ENCODE data around the gene TTC16.

TTC16 gene

DNA sequence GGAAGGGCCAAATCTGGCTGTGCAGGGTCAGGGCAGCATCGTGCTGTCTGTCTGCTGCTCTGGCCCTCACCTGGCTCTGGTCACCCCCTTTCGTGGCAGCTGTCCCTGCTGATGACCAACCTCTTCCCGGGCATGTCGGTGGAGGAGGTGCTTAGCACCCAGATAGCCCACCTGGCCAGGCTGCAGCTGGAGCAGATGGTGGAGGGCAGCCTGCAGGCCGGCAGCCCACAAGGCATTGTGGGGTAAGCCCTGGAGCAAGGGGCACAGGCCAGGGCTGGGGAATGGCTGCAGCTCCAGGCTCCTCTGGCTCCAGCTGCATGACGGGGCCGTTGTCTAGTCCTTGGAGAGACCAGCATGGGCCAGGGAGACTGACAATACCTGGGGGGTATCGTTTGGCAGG, 11.0 kb downstream of the TTC16 start:
- H3K36me3 ChIP-seq (ENCODE audit: control insufficient read depth, low read depth, low read length): no peaks in the 10 kb centered on the region
- no peak overlapping the region for H3K4me3 ChIP-seq (ENCODE audit: low read length)
- no peak overlapping the region for H3K9ac ChIP-seq (ENCODE audit: low read length)
- H3K4me1 ChIP-seq (ENCODE audit: control insufficient read depth, low read depth, low read length): no peaks in the 10 kb centered on the region
- no peaks in the 10 kb centered on the region for H3K27me3 ChIP-seq (ENCODE audit: control insufficient read depth, insufficient read depth, low read length)
- H3K27ac ChIP-seq (ENCODE audit: low read length): no peak overlapping the region
- no peaks in the 10 kb centered on the region for H3K9me3 ChIP-seq (ENCODE audit: control insufficient read depth, low read depth, low read length)

DNA sequence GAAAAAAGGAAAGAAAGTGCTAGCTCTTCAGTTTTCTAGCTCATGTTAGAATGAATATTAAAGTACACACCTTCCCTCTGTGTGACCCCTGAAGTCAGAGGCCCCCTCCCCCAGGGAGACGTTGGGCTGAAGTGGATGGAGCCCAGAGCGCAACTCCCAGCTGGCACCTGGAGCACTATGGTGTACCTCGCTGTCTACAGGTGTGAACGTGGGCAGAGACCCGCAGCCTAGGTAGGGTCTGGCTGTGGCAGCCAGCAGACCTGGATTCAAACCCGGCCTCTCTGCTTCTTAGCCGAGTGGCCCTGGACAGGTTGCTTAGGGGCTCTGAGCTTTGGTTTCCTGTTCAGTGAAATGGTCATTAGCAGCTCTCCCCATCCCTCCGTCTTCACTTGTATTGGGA, 12.9 kb downstream of the TTC16 start:
- Histone ChIP-seq H3K9me3 (ENCODE audit: control insufficient read depth, low read depth, low read length) (no peaks in the 10 kb centered on the region), H3K27me3 (ENCODE audit: control insufficient read depth, insufficient read depth, low read length) (no peaks in the 10 kb centered on the region), H3K4me3 (ENCODE audit: low read length) (no peak overlapping the region), H3K9ac (ENCODE audit: low read length) (no peak overlapping the region), H3K27ac (ENCODE audit: low read length) (no peak overlapping the region), H3K36me3 (ENCODE audit: control insufficient read depth, low read depth, low read length) (no peaks in the 10 kb centered on the region), H3K4me1 (ENCODE audit: control insufficient read depth, low read depth, low read length) (no peaks in the 10 kb centered on the region)

DNA sequence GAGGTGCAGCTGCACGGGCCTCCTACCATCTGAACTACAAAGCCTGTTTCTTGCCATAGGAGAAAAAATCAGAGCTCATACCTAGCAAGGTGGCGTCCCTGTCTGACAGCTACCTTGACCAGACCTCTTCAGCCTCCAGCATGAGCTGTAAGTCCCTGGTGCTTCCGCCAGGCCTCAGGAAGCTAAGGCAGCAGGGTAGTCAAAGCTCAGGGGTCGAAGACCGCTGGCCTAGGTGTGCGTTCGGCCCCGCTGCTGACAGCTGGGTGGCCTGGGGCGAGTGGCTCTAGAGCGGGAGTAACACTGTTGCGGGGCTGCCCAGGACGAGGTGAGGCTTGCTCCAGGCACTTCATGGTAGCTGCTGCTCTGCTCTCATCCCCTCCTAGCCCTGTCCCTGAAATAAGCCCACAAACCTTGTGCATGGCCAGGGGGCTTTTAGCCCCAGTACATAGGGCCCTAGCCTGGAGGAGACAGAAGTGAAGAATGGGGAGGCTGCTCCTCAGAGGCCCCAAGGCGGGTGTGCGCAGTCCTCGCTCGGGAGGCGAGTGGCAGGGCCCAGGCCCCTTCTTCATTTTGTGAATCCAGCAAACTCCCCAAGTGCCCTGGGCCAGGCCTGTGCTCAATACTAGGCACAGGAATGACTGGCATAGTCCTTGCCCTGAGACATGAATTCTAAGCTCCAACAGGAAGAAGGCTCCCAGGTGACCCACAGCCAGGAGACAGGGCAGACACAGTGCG, 13.8 kb downstream of the TTC16 start:
- Histone ChIP-seq H3K27ac (ENCODE audit: low read length) (no peak overlapping the region), H3K27me3 (ENCODE audit: control insufficient read depth, insufficient read depth, low read length) (no peaks in the 10 kb centered on the region), H3K4me1 (ENCODE audit: control insufficient read depth, low read depth, low read length) (peaks cover 3% of the 10 kb centered on the region), H3K9ac (ENCODE audit: low read length) (no peak overlapping the region), H3K36me3 (ENCODE audit: control insufficient read depth, low read depth, low read length) (no peaks in the 10 kb centered on the region), H3K9me3 (ENCODE audit: control insufficient read depth, low read depth, low read length) (no peaks in the 10 kb centered on the region), H3K4me3 (ENCODE audit: low read length) (no peak overlapping the region)

DNA sequence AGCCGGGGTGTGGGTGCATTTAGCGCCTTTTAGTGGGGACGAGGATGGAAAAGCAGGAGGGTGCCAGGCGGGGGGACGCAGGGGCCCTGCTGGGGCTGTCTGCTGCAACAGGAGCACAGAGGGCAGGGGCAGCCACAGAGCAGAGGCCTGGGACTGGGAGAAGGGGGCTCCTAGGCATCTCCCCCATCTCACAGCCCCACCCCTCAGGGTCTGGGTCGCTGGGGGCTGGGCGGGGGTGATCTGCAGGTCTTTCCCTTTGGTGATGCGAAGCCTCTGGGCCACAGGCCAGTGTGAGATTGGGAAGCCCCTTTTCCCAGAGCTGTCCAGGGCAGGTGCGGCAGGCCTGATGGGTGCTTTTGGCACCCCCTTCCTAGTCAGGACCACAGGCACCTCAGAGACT, 14.4 kb downstream of the TTC16 start:
- Histone ChIP-seq H3K36me3 (ENCODE audit: control insufficient read depth, low read depth, low read length) (no peaks in the 10 kb centered on the region), H3K27ac (ENCODE audit: low read length) (no peak overlapping the region), H3K4me3 (ENCODE audit: low read length) (no peak overlapping the region), H3K27me3 (ENCODE audit: control insufficient read depth, insufficient read depth, low read length) (no peaks in the 10 kb centered on the region), H3K9me3 (ENCODE audit: control insufficient read depth, low read depth, low read length) (no peaks in the 10 kb centered on the region), H3K4me1 (ENCODE audit: control insufficient read depth, low read depth, low read length) (peaks cover 3% of the 10 kb centered on the region), H3K9ac (ENCODE audit: low read length) (no peak overlapping the region)

DNA sequence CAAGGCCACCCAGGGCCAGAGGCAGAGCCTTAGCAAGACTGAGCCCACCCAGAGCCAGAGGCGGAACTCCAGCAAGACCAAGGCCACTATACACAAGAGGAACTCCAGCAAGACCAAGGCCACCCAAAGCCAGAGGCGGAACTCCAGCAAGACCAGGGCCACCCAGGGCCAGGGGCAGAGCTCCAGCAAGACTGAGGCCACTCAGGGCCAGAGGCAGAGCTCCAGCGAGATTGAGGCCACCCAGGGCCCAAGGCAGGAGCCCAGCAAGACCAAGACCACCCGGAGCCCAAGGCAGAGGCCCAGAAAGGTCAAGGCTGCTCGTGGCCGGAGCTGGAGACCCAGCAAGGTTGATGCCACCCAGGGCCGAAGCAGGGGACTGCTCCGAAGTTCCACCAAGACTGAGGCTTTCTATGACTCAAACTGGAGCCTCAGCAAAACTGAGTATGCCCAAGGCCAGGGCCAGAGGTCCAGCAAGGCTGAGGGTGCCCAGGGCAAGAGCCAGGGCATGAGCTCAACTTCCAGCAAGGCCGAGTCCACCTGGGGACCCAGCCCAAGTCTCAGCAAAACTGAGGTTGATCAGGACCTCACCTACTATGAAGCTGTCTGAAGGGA, 15.0 kb downstream of the TTC16 start:
- Histone ChIP-seq H3K9ac (ENCODE audit: low read length) (no peak overlapping the region), H3K27ac (ENCODE audit: low read length) (no peak overlapping the region), H3K4me3 (ENCODE audit: low read length) (no peak overlapping the region), H3K9me3 (ENCODE audit: control insufficient read depth, low read depth, low read length) (no peaks in the 10 kb centered on the region), H3K36me3 (ENCODE audit: control insufficient read depth, low read depth, low read length) (no peaks in the 10 kb centered on the region), H3K27me3 (ENCODE audit: control insufficient read depth, insufficient read depth, low read length) (no peaks in the 10 kb centered on the region), H3K4me1 (ENCODE audit: control insufficient read depth, low read depth, low read length) (peaks cover 6% of the 10 kb centered on the region)

DNA sequence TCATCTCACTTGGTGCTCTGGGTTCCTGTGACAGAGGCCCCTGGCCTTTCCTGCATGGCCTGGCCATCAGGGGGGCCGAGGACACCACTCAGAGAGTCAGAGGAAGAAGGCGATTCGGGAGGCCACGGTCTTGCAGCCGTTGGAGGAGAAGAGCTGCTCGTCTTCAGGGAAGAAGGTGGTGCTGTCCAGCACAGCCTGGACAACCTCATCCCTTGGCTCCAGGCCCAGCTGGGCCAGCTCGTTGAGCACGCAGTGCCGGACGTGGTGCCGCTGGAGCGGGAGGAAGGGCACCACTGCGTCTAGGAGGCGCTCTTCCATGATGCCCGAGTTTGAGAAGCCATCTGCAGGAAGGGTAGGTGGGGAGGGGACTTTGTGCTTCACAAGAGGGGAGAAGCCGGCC, 16.1 kb downstream of the TTC16 start:
- Histone ChIP-seq H3K27me3 (ENCODE audit: control insufficient read depth, insufficient read depth, low read length) (no peaks in the 10 kb centered on the region), H3K36me3 (ENCODE audit: control insufficient read depth, low read depth, low read length) (no peaks in the 10 kb centered on the region), H3K9me3 (ENCODE audit: control insufficient read depth, low read depth, low read length) (no peaks in the 10 kb centered on the region), H3K27ac (ENCODE audit: low read length) (no peak overlapping the region), H3K9ac (ENCODE audit: low read length) (no peak overlapping the region), H3K4me1 (ENCODE audit: control insufficient read depth, low read depth, low read length) (peaks cover 6% of the 10 kb centered on the region), H3K4me3 (ENCODE audit: low read length) (no peak overlapping the region)

DNA sequence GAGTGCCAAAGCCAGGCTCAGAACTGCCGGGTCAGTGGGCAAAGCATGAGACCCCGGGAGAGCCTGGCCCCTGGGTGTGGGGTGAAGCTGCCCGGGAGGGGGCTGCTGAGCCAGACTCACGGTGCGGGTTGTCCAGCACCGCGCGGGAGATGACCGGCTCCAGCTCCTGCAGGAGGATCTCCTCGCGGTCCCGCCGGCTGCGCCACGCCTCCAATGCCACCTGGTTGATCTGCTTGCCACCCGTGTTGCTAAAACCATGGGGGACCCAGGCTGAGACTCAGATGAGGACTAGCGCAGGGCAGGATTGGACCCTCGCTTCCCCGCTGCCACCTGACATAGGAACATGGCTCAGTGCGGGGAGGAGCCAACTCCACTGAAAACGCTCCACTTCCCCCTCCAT, 16.6 kb downstream of the TTC16 start:
- Histone ChIP-seq H3K4me1 (ENCODE audit: control insufficient read depth, low read depth, low read length) (peaks cover 6% of the 10 kb centered on the region), H3K27me3 (ENCODE audit: control insufficient read depth, insufficient read depth, low read length) (no peaks in the 10 kb centered on the region), H3K27ac (ENCODE audit: low read length) (no peak overlapping the region)

DNA sequence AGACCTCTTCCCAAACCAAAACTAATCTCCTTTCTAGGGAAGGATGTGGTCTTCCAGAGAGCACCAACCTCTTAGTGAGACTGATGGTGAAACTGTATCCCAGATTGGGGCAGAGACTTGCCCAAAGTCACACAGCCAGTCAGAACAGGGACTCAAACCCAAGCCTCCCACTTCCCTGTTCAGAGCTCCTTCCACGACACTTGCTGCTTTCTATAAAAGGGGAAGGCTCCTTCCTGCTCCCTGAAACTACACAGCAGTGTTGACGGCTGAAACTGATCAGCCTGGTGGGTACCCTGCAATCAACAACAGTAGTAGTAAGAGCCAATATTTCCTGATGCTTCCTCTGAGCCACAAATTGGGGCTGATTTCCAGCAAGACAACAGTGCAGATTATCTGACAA, 17.7 kb downstream of the TTC16 start:
- H3K9me3 ChIP-seq (ENCODE audit: control insufficient read depth, low read depth, low read length): no peaks in the 10 kb centered on the region
- no peaks in the 10 kb centered on the region for H3K27me3 ChIP-seq (ENCODE audit: control insufficient read depth, insufficient read depth, low read length)
- no peak overlapping the region for H3K4me3 ChIP-seq (ENCODE audit: low read length)
- H3K9ac ChIP-seq (ENCODE audit: low read length): no peak overlapping the region
- no peak overlapping the region for H3K27ac ChIP-seq (ENCODE audit: low read length)
- H3K36me3 ChIP-seq (ENCODE audit: control insufficient read depth, low read depth, low read length): no peaks in the 10 kb centered on the region
- H3K4me1 ChIP-seq (ENCODE audit: control insufficient read depth, low read depth, low read length): peaks cover 6% of the 10 kb centered on the region

More for the DNA sequence above, 16.6 kb downstream of the TTC16 start:
- Histone ChIP-seq H3K4me3 (ENCODE audit: low read length) (no peak overlapping the region), H3K9me3 (ENCODE audit: control insufficient read depth, low read depth, low read length) (no peaks in the 10 kb centered on the region), H3K36me3 (ENCODE audit: control insufficient read depth, low read depth, low read length) (no peaks in the 10 kb centered on the region), H3K9ac (ENCODE audit: low read length) (no peak overlapping the region)

DNA sequence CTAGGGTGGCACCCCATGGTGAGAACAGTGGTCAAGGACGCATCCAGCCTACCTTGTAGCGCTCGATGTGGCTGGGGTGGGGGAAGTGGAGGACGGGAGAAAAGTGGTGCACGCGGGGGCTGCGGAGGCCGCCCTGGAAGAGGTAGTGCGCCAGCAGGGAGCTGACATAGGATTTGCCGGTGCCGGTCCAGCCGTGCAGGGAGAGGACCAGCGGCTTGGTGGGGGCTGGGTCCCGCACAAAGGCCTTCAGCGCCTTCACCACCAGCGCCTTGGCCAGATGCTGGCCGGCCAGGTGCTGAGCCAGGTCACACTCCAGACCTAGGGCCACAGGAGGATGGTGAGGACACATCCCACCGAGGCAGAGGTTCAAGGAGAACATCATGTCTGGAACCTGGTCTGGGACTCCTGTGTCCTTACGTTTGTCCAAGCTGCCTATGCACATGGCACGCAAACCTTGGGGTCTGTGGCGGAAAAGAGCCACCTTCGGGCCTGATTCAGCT, 18.4 kb downstream of the TTC16 start:
- Histone ChIP-seq H3K27ac (ENCODE audit: low read length) (no peak overlapping the region), H3K9ac (ENCODE audit: low read length) (peak overlapping the region; percentile 30), H3K27me3 (ENCODE audit: control insufficient read depth, insufficient read depth, low read length) (no peaks in the 10 kb centered on the region), H3K9me3 (ENCODE audit: control insufficient read depth, low read depth, low read length) (no peaks in the 10 kb centered on the region), H3K4me3 (ENCODE audit: low read length) (peak overlapping the region; percentile 74), H3K4me1 (ENCODE audit: control insufficient read depth, low read depth, low read length) (peaks cover 6% of the 10 kb centered on the region), H3K36me3 (ENCODE audit: control insufficient read depth, low read depth, low read length) (no peaks in the 10 kb centered on the region)

DNA sequence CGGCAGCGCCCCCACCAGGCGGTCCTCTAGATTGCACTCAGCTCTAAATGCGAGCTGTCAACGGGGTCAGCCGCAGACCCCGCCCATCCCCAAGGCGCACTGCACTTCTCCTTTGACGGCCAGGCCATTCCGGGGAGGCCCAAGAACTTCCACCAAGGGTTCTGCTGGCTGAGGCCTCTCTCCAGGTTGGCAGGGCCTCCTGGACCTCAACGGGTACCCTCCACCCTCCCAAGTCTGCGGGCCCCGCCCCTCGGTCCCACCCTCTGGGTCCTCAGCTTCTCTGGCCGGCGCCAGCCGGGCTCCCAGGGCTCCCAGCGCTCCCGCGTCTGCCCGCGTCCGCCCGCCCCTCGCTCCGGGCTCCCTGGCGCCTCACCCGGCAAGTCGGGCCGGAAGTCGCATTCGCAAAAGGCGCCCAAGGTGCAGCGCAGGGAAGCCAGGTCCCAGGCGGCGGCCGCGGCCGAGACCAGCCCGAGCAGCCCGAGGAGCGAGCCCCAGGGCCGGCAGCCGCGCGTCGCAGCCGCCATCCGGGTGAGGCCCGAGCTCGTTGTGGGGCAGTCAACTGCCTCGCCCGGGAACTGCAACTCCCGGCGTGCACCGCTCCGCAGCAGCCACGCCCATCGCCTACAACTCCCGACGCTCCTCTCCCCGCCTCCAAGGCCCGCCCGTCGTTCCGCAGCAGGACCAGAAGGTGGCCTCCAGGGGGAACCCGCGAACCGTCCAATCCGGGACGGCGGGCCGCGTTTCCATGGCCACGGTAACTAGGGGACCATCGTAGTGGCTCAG, 19.1 kb downstream of the TTC16 start, which contains the start of gene TOR2A:
Gene TOR2A, minus strand, starts transcription at position 548 of the 783 bp plus-strand sequence. Its CDS starts 24 bp downstream, at position 524.
- Histone ChIP-seq H3K4me1 (ENCODE audit: control insufficient read depth, low read depth, low read length) (peaks cover 6% of the 10 kb centered on the region), H3K9ac (ENCODE audit: low read length) (peak within 1 kb of the TSS; percentile 69), H3K27me3 (ENCODE audit: control insufficient read depth, insufficient read depth, low read length) (no peaks in the 10 kb centered on the region), H3K4me3 (ENCODE audit: low read length) (peak within 1 kb of the TSS; percentile 74), H3K27ac (ENCODE audit: low read length) (peak within 1 kb of the TSS; percentile 56), H3K9me3 (ENCODE audit: control insufficient read depth, low read depth, low read length) (no peaks in the 10 kb centered on the region), H3K36me3 (ENCODE audit: control insufficient read depth, low read depth, low read length) (no peaks in the 10 kb centered on the region)

DNA sequence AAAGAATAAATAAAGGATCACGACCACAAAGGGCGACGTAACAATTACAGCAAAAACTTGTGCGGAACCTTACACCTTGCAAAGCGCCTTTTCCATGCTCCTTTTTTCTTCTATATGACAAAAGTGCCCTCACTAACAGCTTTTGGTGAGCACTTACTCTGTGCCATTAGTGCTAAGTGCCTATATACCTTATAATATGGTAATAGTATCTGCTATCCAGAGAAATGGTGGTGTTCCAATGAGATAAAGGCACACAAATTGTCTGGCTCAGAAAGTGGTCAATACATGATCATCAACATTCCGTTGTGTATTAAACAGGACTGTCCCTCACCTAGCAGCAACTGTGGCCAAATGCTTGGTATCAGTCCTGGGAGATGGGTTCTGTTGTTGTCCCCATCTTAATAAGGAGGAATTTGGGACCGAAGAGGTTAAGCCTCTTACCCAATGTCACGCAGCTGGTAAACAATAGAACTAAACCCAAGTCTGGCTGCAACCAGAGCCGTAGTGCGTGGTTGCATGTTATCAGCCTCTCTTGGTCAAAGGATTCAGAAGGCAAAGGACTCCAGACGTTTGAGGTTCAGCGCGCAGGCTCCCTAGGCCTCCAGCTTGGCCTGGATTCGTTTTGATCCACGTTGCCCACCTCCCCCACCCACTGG, 19.8 kb downstream of the TTC16 start:
- Histone ChIP-seq H3K27me3 (ENCODE audit: control insufficient read depth, insufficient read depth, low read length) (no peaks in the 10 kb centered on the region), H3K9me3 (ENCODE audit: control insufficient read depth, low read depth, low read length) (no peaks in the 10 kb centered on the region), H3K4me3 (ENCODE audit: low read length) (peak overlapping the region; percentile 14), H3K4me1 (ENCODE audit: control insufficient read depth, low read depth, low read length) (peaks cover 6% of the 10 kb centered on the region), H3K36me3 (ENCODE audit: control insufficient read depth, low read depth, low read length) (no peaks in the 10 kb centered on the region), H3K9ac (ENCODE audit: low read length) (peak overlapping the region; percentile 69), H3K27ac (ENCODE audit: low read length) (peak overlapping the region; percentile 56)

Data from iPS-18a (cell line).